ENCODE measurements around the gene TNFAIP8. TPM values are rescaled to one million over a fixed set of nuclear protein-coding genes. Genes with fewer than 3 reads are reported as not detected.

Gene TNFAIP8
- total and polyA plus RNA-seq, 10 of the 15 experiments (the other 5 are each of a cell fraction or from before 2014, with no cell fraction given), result 124 to 324 (median 177) TPM

- ChIA-PET CTCF (interaction anchor here (0.8 to 6.4 kb wide), 6 partner anchors 9 to 56 kb away, joined by 3 to 154 read pairs (median 19); no protein-coding TSS in a partner anchor), RAD21 (ENCODE audit: unreplicated experiment) (interaction anchor here (3.5 to 17.9 kb wide), 3 partner anchors 13 to 58 kb away, joined by 22 to 501 read pairs (median 77); no protein-coding TSS in a partner anchor), POLR2A (interaction anchor here (0.6 to 20.5 kb wide), 7 partner anchors 8 to 87 kb away, joined by 3 to 657 read pairs (median 9); no protein-coding TSS in a partner anchor), SMC1A (ENCODE audit: uncharacterized antibody, unreplicated experiment) (interaction anchor here (1.5 to 34.8 kb wide), 9 partner anchors 7 to 82 kb away, joined by 3 to 1117 read pairs (median 12); partner anchors contain the start of gene TNFAIP8)
- peak; percentile 23 for ATAC-seq
- peak overlapping the region; percentile 65 for H3K9ac ChIP-seq (ENCODE audit: control insufficient read depth, insufficient read depth, low read length)
- peaks cover 100% of the 10 kb centered on the region for H3K79me2 ChIP-seq (ENCODE audit: control insufficient read depth, insufficient read depth, low read length)
- peaks cover 0 to 5% of the 10 kb centered on the region in 2 experiments; a peak in 1 of 4 replicates for H3K36me3 ChIP-seq (ENCODE audit: control insufficient read depth in 2 of 2, insufficient read depth in 2 of 2, low read length in 1 of 2)
- no peaks in the 10 kb centered on the region for H3K27me3 ChIP-seq (replicated peaks in 1 of 2; ENCODE audit: control insufficient read depth in 2 of 2, insufficient read depth in 2 of 2, low read length in 1 of 2)
- no peak for DNase-seq (ENCODE audit: low read depth, low spot score)
- H3K4me1 ChIP-seq (ENCODE audit: control insufficient read depth, insufficient read depth, low read length), result peaks cover 29% of the 10 kb centered on the region
- peaks cover 6% of the 10 kb centered on the region; the same call in 1 of the 2 replicates for H4K20me1 ChIP-seq (ENCODE audit: control insufficient read depth, insufficient read depth)
- H2AFZ ChIP-seq (ENCODE audit: control insufficient read depth, low read depth, low read length), result no peak overlapping the region
- no peaks in the 10 kb centered on the region for H3K9me3 ChIP-seq (replicated peaks; ENCODE audit: control insufficient read depth, insufficient read depth, low read length)
- no TSS peak for BruUV-seq (replicated peaks)
- in situ Hi-C loops (cut with MboI) (no loop called here), intact Hi-C loops (cut with micrococcal nuclease; ENCODE audit: unreplicated experiment) (loop anchor here (1.0 to 10.0 kb wide), 6 partner anchors 13 to 630 kb away; partner anchors contain the start of gene DMXL1)
- WGBS (ENCODE audit: insufficient coverage, insufficient replicate concordance, low lambda C conversion rate, missing lambda C conversion rate), result under 1% methylated on average over 10 of the region's 10 CpGs
- peak overlapping the region; percentile 96 for H3K4me3 ChIP-seq
- peak overlapping the region; percentile 92 for H3K27ac ChIP-seq (ENCODE audit: control insufficient read depth, insufficient read depth)
- peak overlapping the region; percentile 95 for H3K4me2 ChIP-seq (ENCODE audit: control insufficient read depth, insufficient read depth)
- FAIRE-seq, result no peak
- TF ChIP-seq, protein P1, sequence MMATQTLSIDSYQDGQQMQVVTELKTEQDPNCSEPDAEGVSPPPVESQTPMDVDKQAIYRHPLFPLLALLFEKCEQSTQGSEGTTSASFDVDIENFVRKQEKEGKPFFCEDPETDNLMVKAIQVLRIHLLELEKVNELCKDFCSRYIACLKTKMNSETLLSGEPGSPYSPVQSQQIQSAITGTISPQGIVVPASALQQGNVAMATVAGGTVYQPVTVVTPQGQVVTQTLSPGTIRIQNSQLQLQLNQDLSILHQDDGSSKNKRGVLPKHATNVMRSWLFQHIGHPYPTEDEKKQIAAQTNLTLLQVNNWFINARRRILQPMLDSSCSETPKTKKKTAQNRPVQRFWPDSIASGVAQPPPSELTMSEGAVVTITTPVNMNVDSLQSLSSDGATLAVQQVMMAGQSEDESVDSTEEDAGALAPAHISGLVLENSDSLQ (IDR thresholded peaks at IDR 0.05), result peak; percentile 50; the same call in 1 of the 2 replicates
- no peak for TF ChIP-seq CHD1 (IDR thresholded peaks at IDR 0.05; ENCODE audit: low read depth, low read length)
- no peak for TF ChIP-seq STAT3 (IDR thresholded peaks at IDR 0.05; ENCODE audit: low read depth, low read length)
- peak; percentile 6 for TF ChIP-seq MEF2B (IDR thresholded peaks at IDR 0.05; ENCODE audit: partially characterized antibody, poor library complexity, severe bottlenecking)
- TF ChIP-seq, protein P2, sequence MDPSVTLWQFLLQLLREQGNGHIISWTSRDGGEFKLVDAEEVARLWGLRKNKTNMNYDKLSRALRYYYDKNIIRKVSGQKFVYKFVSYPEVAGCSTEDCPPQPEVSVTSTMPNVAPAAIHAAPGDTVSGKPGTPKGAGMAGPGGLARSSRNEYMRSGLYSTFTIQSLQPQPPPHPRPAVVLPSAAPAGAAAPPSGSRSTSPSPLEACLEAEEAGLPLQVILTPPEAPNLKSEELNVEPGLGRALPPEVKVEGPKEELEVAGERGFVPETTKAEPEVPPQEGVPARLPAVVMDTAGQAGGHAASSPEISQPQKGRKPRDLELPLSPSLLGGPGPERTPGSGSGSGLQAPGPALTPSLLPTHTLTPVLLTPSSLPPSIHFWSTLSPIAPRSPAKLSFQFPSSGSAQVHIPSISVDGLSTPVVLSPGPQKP (IDR thresholded peaks at IDR 0.05; ENCODE audit: low read depth, low read length), result no peak
- no peak for TF ChIP-seq IRF4 (IDR thresholded peaks at IDR 0.05; ENCODE audit: low read depth, low read length)
- no peak for TF ChIP-seq FOS (IDR thresholded peaks at IDR 0.05; ENCODE audit: borderline replicate concordance, extremely low read depth, insufficient read length)
- peak; percentile 87 for TF ChIP-seq SPI1 (IDR thresholded peaks at IDR 0.05; ENCODE audit: borderline replicate concordance, insufficient read depth, low read depth, low read length)
- TF ChIP-seq FOXM1 (IDR thresholded peaks at IDR 0.05; ENCODE audit: low read depth, low read length), result peak; percentile 49; the same call in 1 of the 2 replicates
- TF ChIP-seq NFYB (IDR thresholded peaks at IDR 0.05; ENCODE audit: insufficient read depth, low read depth, low read length), result no peak
- TF ChIP-seq MXI1 (IDR thresholded peaks at IDR 0.05; ENCODE audit: low read depth, low read length), result no peak
- TF ChIP-seq DPF2 (IDR thresholded peaks at IDR 0.05), result no peak
- TF ChIP-seq ASH2L (IDR thresholded peaks at IDR 0.05; ENCODE audit: borderline replicate concordance, low read depth), result no peak
- TF ChIP-seq ZNF274 (IDR thresholded peaks at IDR 0.05; ENCODE audit: insufficient read depth, insufficient read length), result no peak
- TF ChIP-seq IKZF2 (IDR thresholded peaks at IDR 0.05), result no peak
- TF ChIP-seq SMARCA5 (IDR thresholded peaks at IDR 0.05), result 0 out of 2 replicates have a peak, but pooled peaks have one; percentile 34
- TF ChIP-seq NFIC (IDR thresholded peaks at IDR 0.05; ENCODE audit: low read depth, low read length), result no peak; the same call in 1 of the 2 replicates
- TF ChIP-seq ZNF217 (IDR thresholded peaks at IDR 0.05), result peak; percentile 45; the same call in 1 of the 2 replicates
- 0 out of 2 replicates have a peak, but pooled peaks have one; percentile 43 for TF ChIP-seq MEF2A (IDR thresholded peaks at IDR 0.05; ENCODE audit: insufficient read depth, low read depth, low read length)
- no peak for TF ChIP-seq MLLT1 (IDR thresholded peaks at IDR 0.05)
Measured at GRCh38 chr5:119354537-119355243, 1.1 kb upstream of the TNFAIP8 start.

Measured in GM12878 (cell line).